ENCODE data around the gene MT1F. TPM values are rescaled to one million over a fixed set of nuclear protein-coding genes. Genes with fewer than 3 reads are reported as not detected.

Gene MT1F
- total and polyA plus RNA-seq, 9 of the 15 experiments (the other 6 are each of a cell fraction or from before 2014, with no cell fraction given): 0.18 to 0.68 (median 0.29) TPM; not detected in 5

DNA sequence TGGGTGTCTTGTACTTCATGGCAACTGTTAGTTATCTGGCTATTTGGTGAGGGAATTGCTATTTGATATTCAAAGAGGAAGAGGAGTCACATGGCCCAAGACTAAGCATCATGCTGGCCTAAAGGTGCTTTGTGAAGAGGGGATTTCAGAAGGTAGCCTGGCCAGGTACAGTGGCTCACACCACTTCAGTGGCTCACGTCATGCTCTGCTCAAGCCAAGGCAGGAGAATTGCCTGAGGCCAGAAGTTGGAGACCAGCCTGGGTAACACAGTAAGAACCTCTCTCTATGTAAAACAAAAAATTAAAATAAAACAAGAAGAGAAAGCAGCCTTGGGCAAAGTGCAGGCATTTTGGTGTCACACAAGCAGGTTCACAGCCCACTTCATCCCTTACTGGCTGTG, 12.4 kb upstream of the MT1F start:
- H3K4me3 ChIP-seq: no peak overlapping the region
- FAIRE-seq (no peak), ATAC-seq (no peak), DNase-seq (ENCODE audit: extremely low read depth in 1 of 4, low spot score in 3 of 4) (no peak)
- no peak overlapping the region for H3K27ac ChIP-seq (ENCODE audit: extremely low read depth, low read depth, low read length)
- ChIA-PET CTCF (ENCODE audit: low intra/inter-chr PET ratio) (no interaction called here), POLR2A (no interaction called here)
- H3K9ac ChIP-seq (ENCODE audit: insufficient read depth in 1 of 2, low read depth in 2 of 2, low read length in 2 of 2): no peak overlapping the region
- TF ChIP-seq ZNF165 (CRISPR knock-in tag; IDR thresholded peaks at IDR 0.05; ENCODE audit: borderline replicate concordance) (no peak), ZNF586 (CRISPR knock-in tag; conservative IDR thresholded peaks at IDR 0.05) (no peak), ZNF76 (CRISPR knock-in tag; IDR thresholded peaks at IDR 0.05; ENCODE audit: borderline replicate concordance) (no peak), EZH2 (IDR thresholded peaks at IDR 0.05; ENCODE audit: borderline replicate concordance, low read depth, low read length) (no peak)
- TF ChIP-seq, protein P1, sequence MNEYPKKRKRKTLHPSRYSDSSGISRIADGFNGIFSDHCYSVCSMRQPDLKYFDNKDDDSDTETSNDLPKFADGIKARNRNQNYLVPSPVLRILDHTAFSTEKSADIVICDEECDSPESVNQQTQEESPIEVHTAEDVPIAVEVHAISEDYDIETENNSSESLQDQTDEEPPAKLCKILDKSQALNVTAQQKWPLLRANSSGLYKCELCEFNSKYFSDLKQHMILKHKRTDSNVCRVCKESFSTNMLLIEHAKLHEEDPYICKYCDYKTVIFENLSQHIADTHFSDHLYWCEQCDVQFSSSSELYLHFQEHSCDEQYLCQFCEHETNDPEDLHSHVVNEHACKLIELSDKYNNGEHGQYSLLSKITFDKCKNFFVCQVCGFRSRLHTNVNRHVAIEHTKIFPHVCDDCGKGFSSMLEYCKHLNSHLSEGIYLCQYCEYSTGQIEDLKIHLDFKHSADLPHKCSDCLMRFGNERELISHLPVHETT (CRISPR knock-in tag; conservative IDR thresholded peaks at IDR 0.05 in 1 of 2, IDR thresholded peaks at IDR 0.05 in 1 of 2): no peak
- TF ChIP-seq, protein P2, sequence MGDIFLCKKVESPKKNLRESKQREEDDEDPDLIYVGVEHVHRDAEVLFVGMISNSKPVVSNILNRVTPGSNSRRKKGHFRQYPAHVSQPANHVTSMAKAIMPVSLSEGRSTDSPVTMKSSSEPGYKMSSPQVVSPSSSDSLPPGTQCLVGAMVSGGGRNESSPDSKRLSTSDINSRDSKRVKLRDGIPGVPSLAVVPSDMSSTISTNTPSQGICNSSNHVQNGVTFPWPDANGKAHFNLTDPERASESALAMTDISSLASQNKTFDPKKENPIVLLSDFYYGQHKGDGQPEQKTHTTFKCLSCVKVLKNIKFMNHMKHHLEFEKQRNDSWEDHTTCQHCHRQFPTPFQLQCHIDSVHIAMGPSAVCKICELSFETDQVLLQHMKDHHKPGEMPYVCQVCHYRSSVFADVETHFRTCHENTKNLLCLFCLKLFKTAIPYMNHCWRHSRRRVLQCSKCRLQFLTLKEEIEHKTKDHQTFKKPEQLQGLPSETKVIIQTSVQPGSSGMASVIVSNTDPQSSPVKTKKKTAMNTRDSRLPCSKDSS (IDR thresholded peaks at IDR 0.05; ENCODE audit: low read depth, partially characterized antibody): no peak
- no peaks in the 10 kb centered on the region for H3K9me1 ChIP-seq (ENCODE audit: control insufficient read depth, insufficient read depth, low read length)
- no peaks in the 10 kb centered on the region for H3K36me3 ChIP-seq (ENCODE audit: control insufficient read depth, insufficient read depth, low read length)
- WGBS (ENCODE audit: insufficient coverage, low coverage, missing lambda C conversion rate): 0% methylated on average over 1 of the region's 1 CpG
- in situ Hi-C loops (cut with MboI) (no loop called here), intact Hi-C loops (cut with micrococcal nuclease) (no loop called here)
- no peak overlapping the region for H3K4me2 ChIP-seq (ENCODE audit: insufficient read depth, low read length)
- no TSS peak for BruUV-seq (replicated peaks)
- H2AFZ ChIP-seq (ENCODE audit: low read depth, low read length): no peak overlapping the region
- no peaks in the 10 kb centered on the region for H3K9me3 ChIP-seq (replicated peaks; ENCODE audit: control insufficient read depth, insufficient read depth, low read depth, low read length)
- no peaks in the 10 kb centered on the region; the same call in 1 of the 2 replicates for H4K20me1 ChIP-seq (replicated peaks; ENCODE audit: control insufficient read depth, insufficient read depth, low read length)
- H3K4me1 ChIP-seq (replicated peaks in 1 of 2; ENCODE audit: control insufficient read depth in 2 of 2, insufficient read depth in 2 of 2, low read length in 2 of 2): peaks cover 3 to 13% of the 10 kb centered on the region in 2 experiments; a peak in 3 of 5 replicates
- H3K79me2 ChIP-seq (ENCODE audit: control insufficient read depth, insufficient read depth, low read length): no peaks in the 10 kb centered on the region
- peaks cover 28 to 59% of the 10 kb centered on the region in 2 experiments for H3K27me3 ChIP-seq (ENCODE audit: control insufficient read depth in 2 of 2, insufficient read depth in 2 of 2, low read length in 2 of 2)
